Breast epithelium (tissue), 3 donors: ENCODE data around the gene EEF1A2.

Experiments used
- CTCF ChIP-seq, 3 donors: fragments of 450-650 bp; IDR thresholded peaks; one replicate each; pipeline ENCODE4 v1.5.1; 2016 to 2017; ENCODE audit warnings: antibody characterized with exemption in 3 of 3, mild to moderate bottlenecking in 3 of 3, moderate library complexity in 3 of 3
- POLR2A ChIP-seq: fragments of 450-650 bp; IDR thresholded peaks from one replicate; pipeline ENCODE4 v1.6.1; 2016; ENCODE audit warnings: antibody characterized with exemption, mild to moderate bottlenecking, moderate library complexity

- TF ChIP-seq POLR2A (no peak), CTCF (IDR thresholded peaks at IDR 0.05) (no peak)
Observed at GRCh38 chr20:63508072-63508768, 9.3 kb upstream of the EEF1A2 start.
